Astrocyte (in vitro differentiated cells and primary cell): ENCODE results near the gene PTK6.

Source experiments
- EZH2 ChIP-seq: IDR thresholded peaks from 2 replicates; pipeline ENCODE4 v1.6.1; 2012; ENCODE audit warnings: mild to moderate bottlenecking, low read length, inconsistent platforms; ENCODE audit not compliant: insufficient read depth
- TF ChIP-seq, protein P1 (sequence below): IDR thresholded peaks from 2 replicates; pipeline ENCODE4 v1.5.1; 2011; ENCODE audit warnings: low read depth, mild to moderate bottlenecking, inconsistent platforms, low read length, moderate library complexity; ENCODE audit not compliant: insufficient read depth

DNA sequence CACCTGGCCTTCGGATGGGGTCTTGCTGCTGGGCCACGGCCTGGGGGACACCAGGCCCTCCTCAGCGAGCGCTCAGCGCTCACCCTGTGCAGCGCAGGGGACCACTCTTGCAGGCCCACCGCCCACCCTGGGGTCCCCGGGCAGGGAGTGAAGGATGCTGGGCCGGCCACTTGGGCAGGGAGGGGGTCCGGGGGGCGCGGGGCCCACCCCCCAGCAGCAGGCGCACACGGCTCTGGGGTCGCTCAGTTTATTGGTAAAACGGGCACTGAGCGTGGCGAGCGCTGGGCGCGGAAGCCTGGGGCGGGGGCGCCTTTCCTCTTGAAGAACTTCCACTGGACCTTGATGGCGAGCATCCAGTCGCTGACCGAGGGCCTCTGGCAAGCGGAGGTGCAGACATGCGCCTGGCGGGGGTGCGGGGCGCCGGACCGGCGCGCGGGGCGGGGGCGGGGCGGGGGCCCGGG is 49.4 kb downstream of the PTK6 start:
- TF ChIP-seq, protein P1, sequence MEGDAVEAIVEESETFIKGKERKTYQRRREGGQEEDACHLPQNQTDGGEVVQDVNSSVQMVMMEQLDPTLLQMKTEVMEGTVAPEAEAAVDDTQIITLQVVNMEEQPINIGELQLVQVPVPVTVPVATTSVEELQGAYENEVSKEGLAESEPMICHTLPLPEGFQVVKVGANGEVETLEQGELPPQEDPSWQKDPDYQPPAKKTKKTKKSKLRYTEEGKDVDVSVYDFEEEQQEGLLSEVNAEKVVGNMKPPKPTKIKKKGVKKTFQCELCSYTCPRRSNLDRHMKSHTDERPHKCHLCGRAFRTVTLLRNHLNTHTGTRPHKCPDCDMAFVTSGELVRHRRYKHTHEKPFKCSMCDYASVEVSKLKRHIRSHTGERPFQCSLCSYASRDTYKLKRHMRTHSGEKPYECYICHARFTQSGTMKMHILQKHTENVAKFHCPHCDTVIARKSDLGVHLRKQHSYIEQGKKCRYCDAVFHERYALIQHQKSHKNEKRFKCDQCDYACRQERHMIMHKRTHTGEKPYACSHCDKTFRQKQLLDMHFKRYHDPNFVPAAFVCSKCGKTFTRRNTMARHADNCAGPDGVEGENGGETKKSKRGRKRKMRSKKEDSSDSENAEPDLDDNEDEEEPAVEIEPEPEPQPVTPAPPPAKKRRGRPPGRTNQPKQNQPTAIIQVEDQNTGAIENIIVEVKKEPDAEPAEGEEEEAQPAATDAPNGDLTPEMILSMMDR: no peak
- TF ChIP-seq EZH2: no peak
